ENCODE data around the gene GNAI1. TPM values are rescaled to one million over a fixed set of nuclear protein-coding genes. Genes with fewer than 3 reads are reported as not detected.
"Not testable (repeated sequence)": the region's sequence is repeated elsewhere in the genome, so short reads cannot be mapped to it uniquely, and the experiment has no call there.

The GNAI1 gene
- total RNA-seq, 6 experiments from 2014 or later, result 10.9 to 21.5 (median 16.5) TPM

- no peak for DNase-seq
- no peaks in the 10 kb centered on the region for H3K9me3 ChIP-seq
- no peaks in the 10 kb centered on the region for H3K36me3 ChIP-seq
- ATAC-seq, result peak in 1 of 4 donors; percentile 75
- intact Hi-C loops (cut with DNase I), result no loop called here
- no peak for TF ChIP-seq CTCF (IDR thresholded peaks at IDR 0.05)
- no peak for TF ChIP-seq POLR2A (IDR thresholded peaks at IDR 0.05)
- H3K4me3 ChIP-seq, result no peak overlapping the region
- peaks cover 0 to 32% (median 10%) of the 10 kb centered on the region in 4 donors for H3K4me1 ChIP-seq
- WGBS (ENCODE audit: insufficient coverage, low coverage, low lambda C conversion rate, missing lambda C conversion rate), result 21% methylated on average over 1 of the region's 1 CpG
- no peak overlapping the region for H3K27ac ChIP-seq
- no peaks in the 10 kb centered on the region for H3K27me3 ChIP-seq
Observed at GRCh38 chr7:80155374-80155773, 20.7 kb downstream of the GNAI1 start.

DNA sequence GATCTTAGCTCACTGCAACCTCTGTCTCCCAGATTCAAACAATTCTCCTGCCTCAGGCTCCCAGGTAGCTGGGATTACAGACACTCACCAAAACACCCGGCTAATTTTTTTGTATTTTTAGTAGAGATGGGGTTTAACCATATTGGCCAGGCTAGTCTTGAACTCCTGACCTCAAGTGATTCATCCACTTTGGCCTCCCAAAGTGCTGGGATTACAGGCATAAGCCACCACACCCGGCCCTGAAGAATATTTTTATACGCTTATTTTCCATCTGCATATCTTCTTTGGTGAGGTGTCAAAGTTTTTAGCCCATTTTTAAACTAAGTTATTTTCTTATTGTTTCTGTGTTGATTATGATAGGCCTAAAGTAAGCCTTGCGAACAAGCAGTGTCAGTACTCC is 23.1 kb downstream of the GNAI1 start:
- H3K4me3 ChIP-seq; H3K9me3 ChIP-seq; H3K27ac ChIP-seq; ATAC-seq; intact Hi-C loops (cut with DNase I); H3K27me3 ChIP-seq; H3K36me3 ChIP-seq; DNase-seq: not testable (repeated sequence)
- H3K4me1 ChIP-seq, result peaks cover 0 to 25% (median 10%) of the 10 kb centered on the region in 4 donors
- WGBS (ENCODE audit: insufficient coverage, low coverage, low lambda C conversion rate, missing lambda C conversion rate), result 95% methylated on average over 4 of the region's 4 CpGs

- H3K9me3 ChIP-seq, result no peaks in the 10 kb centered on the region
Observed at GRCh38 chr7:80159802-80160201, 25.2 kb downstream of the GNAI1 start.

GRCh38 chr7:80161466-80161865 is 26.8 kb downstream of the GNAI1 start:
- intact Hi-C loops (cut with DNase I), result no loop called here
- WGBS (ENCODE audit: insufficient coverage, low coverage, low lambda C conversion rate, missing lambda C conversion rate), result 82% methylated on average over 1 of the region's 1 CpG
- no peaks in the 10 kb centered on the region for H3K9me3 ChIP-seq
- no peaks in the 10 kb centered on the region for H3K27me3 ChIP-seq
- no peak for ATAC-seq
- TF ChIP-seq CTCF (IDR thresholded peaks at IDR 0.05), result no peak
- no peak for DNase-seq
- H3K36me3 ChIP-seq, result no peaks in the 10 kb centered on the region
- H3K4me3 ChIP-seq, result no peak overlapping the region
- H3K4me1 ChIP-seq, result peaks cover 0 to 12% (median 5%) of the 10 kb centered on the region in 4 donors
- H3K27ac ChIP-seq, result no peak overlapping the region

More at GRCh38 chr7:80159802-80160201, 25.2 kb downstream of the GNAI1 start:
- WGBS (ENCODE audit: insufficient coverage, low coverage, low lambda C conversion rate, missing lambda C conversion rate), result 41% methylated on average over 3 of the region's 3 CpGs
- H3K27me3 ChIP-seq, result no peaks in the 10 kb centered on the region
- H3K36me3 ChIP-seq, result no peaks in the 10 kb centered on the region
- H3K27ac ChIP-seq, result no peak overlapping the region
- no peak overlapping the region for H3K4me3 ChIP-seq
- no peak for TF ChIP-seq POLR2A (IDR thresholded peaks at IDR 0.05)
- no peak for TF ChIP-seq CTCF (IDR thresholded peaks at IDR 0.05)
- intact Hi-C loops (cut with DNase I), result no loop called here
- ATAC-seq, result peak; percentile 34 to 77 (median 55)
- H3K4me1 ChIP-seq, result peaks cover 0 to 17% (median 6%) of the 10 kb centered on the region in 4 donors
- DNase-seq, result no peak

DNA sequence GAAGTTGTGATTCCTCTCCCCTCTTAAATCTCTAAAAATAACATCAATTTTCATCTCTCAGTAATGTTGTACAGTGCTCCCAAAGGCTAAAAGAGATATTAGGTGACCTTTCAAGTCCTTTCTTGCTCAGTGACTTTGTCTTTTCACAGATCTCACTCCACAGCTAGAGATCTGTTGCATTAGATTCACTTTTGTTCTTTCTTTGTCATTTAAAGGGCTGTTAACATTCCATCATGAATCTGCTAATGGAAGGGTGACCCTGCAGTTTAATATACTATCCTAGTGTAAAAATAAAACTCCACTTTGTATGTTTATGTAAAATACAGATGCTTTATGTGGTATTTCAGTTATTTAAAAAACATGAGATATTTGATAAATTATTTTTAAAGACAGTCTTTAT is 30.5 kb downstream of the GNAI1 start:
- no peaks in the 10 kb centered on the region for H3K27me3 ChIP-seq
- H3K4me1 ChIP-seq, result peaks cover 0 to 7% (median under 1%) of the 10 kb centered on the region in 4 donors
- ATAC-seq (no peak), DNase-seq (no peak)
- no peak overlapping the region for H3K4me3 ChIP-seq
- H3K27ac ChIP-seq, result no peak overlapping the region
- intact Hi-C loops (cut with DNase I), result no loop called here
- H3K9me3 ChIP-seq, result peaks cover 0 to 7% (median 1%) of the 10 kb centered on the region in 4 donors
- H3K36me3 ChIP-seq, result no peaks in the 10 kb centered on the region
- TF ChIP-seq CTCF (IDR thresholded peaks at IDR 0.05) (no peak), POLR2A (IDR thresholded peaks at IDR 0.05) (no peak)

Measured in right lobe of liver (tissue), 6 donors.